PC-9 (cell line): ENCODE measurements around the gene ATP6V1D. TPM values are rescaled to one million over a fixed set of nuclear protein-coding genes. Genes with fewer than 3 reads are reported as not detected.
A peak's percentile ranks its signal among the peaks of the same experiment; 100 is the strongest.
"Not testable (repeated sequence)": the region's sequence is repeated elsewhere in the genome, so short reads cannot be mapped to it uniquely, and the experiment has no call there.

ENCODE experiments used
- Bru-seq: library from RNA; stranded (reverse); fragments of 400-500 nt; gene quantifications from one replicate; lab custom pipeline; 2021; lab: Mats Ljungman, UMichigan
- BruChase-seq, 2 experiments: library from RNA; stranded (reverse); fragments of 400-500 nt; gene quantifications; one replicate each; lab custom pipeline; 2021; lab: Mats Ljungman, UMichigan
- BruUV-seq: library from RNA; stranded (reverse); fragments of 400-500 nt; replicated peaks from 2 replicates; lab custom pipeline; 2021; lab: Mats Ljungman, UMichigan
- CTCF ChIA-PET: fragments of 300-600 bp; sonication (Branson Sonifier 250); formaldehyde crosslinking; loops from one replicate; lab custom pipeline; 2022; ENCODE audit warnings: antibody characterized with exemption; lab: Charles Lee
- POLR2A ChIA-PET: fragments of 300-600 bp; sonication (Branson Sonifier 250); formaldehyde crosslinking; loops from one replicate; lab custom pipeline; 2022; ENCODE audit warnings: antibody characterized with exemption; ENCODE audit not compliant: unreplicated experiment; lab: Charles Lee
- DNase-seq, 2 experiments: peaks; one replicate each; pipeline versions ENCODE4 v3.0.0 to v3.0.0-alpha.2; 2015 to 2022; ENCODE audit warnings: mixed read lengths in 1 of 2
- H2AFZ ChIP-seq: fragments of 200-600 bp; sonication (generic); 2 replicates; pipeline ENCODE4 v1.8.1; 2017; ENCODE audit warnings: antibody characterized with exemption
- H3F3A ChIP-seq: fragments of 200-600 bp; sonication (generic); 2 replicates; pipeline ENCODE4 v1.8.1; 2017; ENCODE audit warnings: antibody characterized with exemption, mild to moderate bottlenecking, low read depth; ENCODE audit not compliant: insufficient read depth
- H3K27ac ChIP-seq: fragments of 200-600 bp; sonication (generic); 2 replicates; pipeline ENCODE4 v1.6.1; 2016; ENCODE audit warnings: mixed run types
- H3K27me3 ChIP-seq: fragments of 200-600 bp; sonication (generic); 2 replicates; pipeline ENCODE4 v1.6.1; 2016; ENCODE audit warnings: low read depth, mixed run types; ENCODE audit not compliant: insufficient read depth
- H3K36me3 ChIP-seq: fragments of 200-600 bp; sonication (generic); 2 replicates; pipeline ENCODE4 v1.6.1; 2016; ENCODE audit warnings: low read depth, mixed run types
- H3K4me1 ChIP-seq: fragments of 200-600 bp; sonication (generic); replicated peaks from 2 replicates; pipeline ENCODE4 v1.6.1; 2016; ENCODE audit warnings: mixed run types; ENCODE audit not compliant: insufficient read depth
- H3K4me2 ChIP-seq: fragments of 200-600 bp; sonication (generic); 2 replicates; pipeline ENCODE4 v1.6.1; 2017; ENCODE audit warnings: mixed run types
- H3K4me3 ChIP-seq: fragments of 200-600 bp; sonication (generic); 2 replicates; pipeline ENCODE4 v1.6.1; 2016; ENCODE audit warnings: mixed run types
- H3K79me2 ChIP-seq: fragments of 200-600 bp; sonication (generic); 2 replicates; pipeline ENCODE4 v1.6.1; 2017; ENCODE audit warnings: low read depth, mixed run types
- H3K9me2 ChIP-seq: fragments of 200-600 bp; sonication (generic); 2 replicates; pipeline ENCODE4 v1.8.1; 2017; ENCODE audit warnings: mild to moderate bottlenecking; ENCODE audit not compliant: insufficient read depth
- H3K9me3 ChIP-seq: fragments of 200-600 bp; sonication (generic); 2 replicates; pipeline ENCODE4 v1.8.1; 2016; ENCODE audit warnings: low read depth; ENCODE audit not compliant: insufficient read depth
- H4K20me1 ChIP-seq: fragments of 200-600 bp; sonication (generic); 2 replicates; pipeline ENCODE4 v1.8.1; 2017; ENCODE audit not compliant: insufficient read depth
- CTCF ChIP-seq: fragments of 200-600 bp; sonication (generic); conservative IDR thresholded peaks from 2 replicates; pipeline ENCODE4 v1.6.1; 2017; ENCODE audit warnings: mixed run types, antibody characterized with exemption, mild to moderate bottlenecking, moderate library complexity
- EZH2 ChIP-seq: fragments of 200-600 bp; sonication (generic); IDR thresholded peaks from 2 replicates; pipeline ENCODE4 v1.8.0; 2017; ENCODE audit warnings: antibody characterized with exemption, low read depth
- intact Hi-C: fragments of 100-400 bp; cut with micrococcal nuclease; formaldehyde crosslinking; loops from one replicate; pipeline ENCODE4 v1.10.0; 2022; ENCODE audit not compliant: unreplicated experiment
- long read RNA-seq: library from polyadenylated mRNA; stranded (forward); transcript quantifications from one replicate; pipeline ENCODE4 v2.0.0, GENCODE V29; 2022
- total RNA-seq: library from RNA; stranded (reverse); gene quantifications from 2 replicates; pipeline ENCODE4 v1.2.3, GENCODE V29; 2021

The ATP6V1D gene
- 62.7 and 67.9 TPM in 2 replicates for total RNA-seq
- percentile 88 among the genes with signal in this experiment for Bru-seq, nascent RNA
- BruChase-seq, experiment 1, labeled RNA remaining after a 2-hour chase = percentile 67 among the genes with signal in this experiment
- BruChase-seq, experiment 2, labeled RNA remaining after a 6-hour chase = percentile 90 among the genes with signal in this experiment
- long read RNA-seq, transcript ATP6V1D-201 (9 exons, 1,845 nt) = major isoform, 141 of 151 reads
- long read RNA-seq, partial matches to known transcripts = 2 of 151 reads
- long read RNA-seq, other reads (novel, unspliced or antisense) = 7 of 151 reads

GRCh38 chr14:67359775-67360469 lies at the start of gene ATP6V1D, which contains the start of gene EIF2S1:
Gene ATP6V1D (minus strand): TSS chr14:67359804. CDS start chr14:67359698, 106 bp downstream.
Gene EIF2S1 (plus strand): TSS chr14:67360328. CDS start chr14:67364768, 4,440 bp downstream.
- POLR2A ChIA-PET = interaction anchor here (0.6 to 0.8 kb wide), 8 partner anchors 49 to 1010 kb away, joined by 3 to 7 read pairs (median 4); partner anchors contain the start of gene GPHN
- Histone ChIP-seq H4K20me1 (peaks cover 36% of the 10 kb centered on the region), H3K4me2 (peak within 1 kb of the TSS; percentile 94), H3K27me3 (no peaks in the 10 kb centered on the region), H3K9me3 (no peaks in the 10 kb centered on the region), H3K4me1 (peaks cover 44% of the 10 kb centered on the region), H3K4me3 (peak within 1 kb of the TSS; percentile 75), H3K27ac (peak within 1 kb of the TSS; percentile 71), H3K9me2 (no peaks in the 10 kb centered on the region), H3K79me2 (peaks cover 87% of the 10 kb centered on the region), H3K36me3 (peaks cover 14% of the 10 kb centered on the region), H3F3A (peaks cover 15% of the 10 kb centered on the region), H2AFZ (peak within 1 kb of the TSS; percentile 92)
- intact Hi-C loops = loop anchor here (1.0 to 5.0 kb wide), 5 partner anchors 47 to 853 kb away; partner anchors contain the start of genes GPHN and PALS1
- TF ChIP-seq EZH2 (no peak), CTCF (peak; percentile 100)
- DNase-seq = peak; percentile 97 to 100
- BruUV-seq = no TSS peak
- CTCF ChIA-PET = interaction anchor here (0.5 to 1.1 kb wide), 6 partner anchors 25 to 1001 kb away, joined by 3 to 6 read pairs (median 4); no protein-coding TSS in a partner anchor

- H3K36me3 ChIP-seq, CTCF ChIA-PET, DNase-seq, H3K9me2 ChIP-seq, BruUV-seq, intact Hi-C loops, H3K4me3 ChIP-seq, H3K27me3 ChIP-seq, H4K20me1 ChIP-seq, H3K4me2 ChIP-seq, H2AFZ ChIP-seq, H3K27ac ChIP-seq, H3K9me3 ChIP-seq: not testable (repeated sequence)
- Histone ChIP-seq H3K4me1 (peaks cover 24% of the 10 kb centered on the region), H3F3A (peaks cover 18% of the 10 kb centered on the region), H3K79me2 (peaks cover 46% of the 10 kb centered on the region)
- POLR2A ChIA-PET = interaction anchor here (0.6 kb wide), 1 partner anchor 287 kb away, joined by 5 read pairs; the partner anchor contains the start of gene RDH11
These were observed 48.7 kb upstream of the ATP6V1D start for GRCh38 chr14:67408122-67408801.

- Histone ChIP-seq H3K9me2 (no peaks in the 10 kb centered on the region), H3K27me3 (no peaks in the 10 kb centered on the region), H3F3A (0 out of 2 replicates have a peak, but pooled peaks cover 5% of the 10 kb centered on the region), H3K9me3 (no peaks in the 10 kb centered on the region), H2AFZ (no peak overlapping the region), H3K4me3 (no peak overlapping the region), H3K36me3 (no peaks in the 10 kb centered on the region), H3K4me2 (no peak overlapping the region), H4K20me1 (no peaks in the 10 kb centered on the region; the same call in 1 of the 2 replicates), H3K4me1 (0 out of 2 replicates have a peak, but pooled peaks cover 8% of the 10 kb centered on the region), H3K27ac (no peak overlapping the region), H3K79me2 (peaks cover 28% of the 10 kb centered on the region; the same call in 1 of the 2 replicates)
- no TSS peak for BruUV-seq
- CTCF ChIA-PET = no interaction called here
- peak in 1 of 2 experiments; percentile 4 for DNase-seq
- TF ChIP-seq CTCF (no peak), EZH2 (no peak)
- intact Hi-C loops = no loop called here
- POLR2A ChIA-PET = no interaction called here
These were observed 46.2 kb upstream of the ATP6V1D start for GRCh38 chr14:67405771-67406170.
